ENCODE results near the gene EHMT1.

GRCh38 chr9:137811283-137811870 lies 192.6 kb downstream of the EHMT1 start:
- no peak for TF ChIP-seq CTCF (conservative IDR thresholded peaks at IDR 0.05; ENCODE audit: low read length)
- no peak for TF ChIP-seq EZH2phosphoT487 (IDR thresholded peaks at IDR 0.05; ENCODE audit: borderline replicate concordance)

All from Loucy (cell line).